ENCODE measurements around the gene MYO5B. TPM values are rescaled to one million over a fixed set of nuclear protein-coding genes. Genes with fewer than 3 reads are reported as not detected.

The MYO5B gene
- total and polyA plus RNA-seq, 9 of the 15 experiments (the other 6 are each of a cell fraction or from before 2014, with no cell fraction given) = 0.07 to 0.42 (median 0.28) TPM

GRCh38 chr18:49863769-49864621, 331.0 kb downstream of the MYO5B start:
- ChIA-PET POLR2A (interaction anchor here (0.6 to 1.0 kb wide), 4 partner anchors 17 to 553 kb away, joined by 3 to 4 read pairs (median 3); no protein-coding TSS in a partner anchor), CTCF (ENCODE audit: low intra/inter-chr PET ratio) (interaction anchor here (0.6 kb wide), 2 partner anchors 565 to 1621 kb away, joined by 3 to 4 read pairs; no protein-coding TSS in a partner anchor)
- Histone ChIP-seq H3K4me3 (peak overlapping the region; percentile 16; the same call in 1 of the 2 replicates), H3K79me2 (ENCODE audit: control insufficient read depth, insufficient read depth, low read length) (no peaks in the 10 kb centered on the region), H4K20me1 (replicated peaks; ENCODE audit: control insufficient read depth, insufficient read depth, low read length) (no peaks in the 10 kb centered on the region), H3K9me1 (ENCODE audit: control insufficient read depth, insufficient read depth, low read length) (no peaks in the 10 kb centered on the region), H3K27me3 (ENCODE audit: control insufficient read depth in 2 of 2, insufficient read depth in 2 of 2, low read length in 2 of 2) (peaks cover 0 to 29% of the 10 kb centered on the region in 2 experiments; a peak in 4 of 5 replicates), H3K36me3 (ENCODE audit: control insufficient read depth, insufficient read depth, low read length) (no peaks in the 10 kb centered on the region), H3K27ac (ENCODE audit: extremely low read depth, low read depth, low read length) (no peak overlapping the region), H3K4me2 (ENCODE audit: insufficient read depth, low read length) (peak overlapping the region; percentile 63), H2AFZ (ENCODE audit: low read depth, low read length) (peak overlapping the region; percentile 96), H3K4me1 (replicated peaks in 1 of 2; ENCODE audit: control insufficient read depth in 2 of 2, insufficient read depth in 2 of 2, low read length in 2 of 2) (peaks cover 3 to 5% of the 10 kb centered on the region in 2 experiments; a peak in 3 of 5 replicates), H3K9ac (ENCODE audit: insufficient read depth in 1 of 2, low read depth in 2 of 2, low read length in 2 of 2) (peak overlapping the region in 1 of 2 experiments; percentile 44; a peak in 2 of 4 replicates), H3K9me3 (replicated peaks; ENCODE audit: control insufficient read depth, insufficient read depth, low read depth, low read length) (no peaks in the 10 kb centered on the region)
- FAIRE-seq = peak; percentile 72
- ATAC-seq = peak; percentile 98
- in situ Hi-C loops (cut with MboI) = loop anchor here (5.0 to 25.0 kb wide), 2 partner anchors 352 to 1177 kb away; no protein-coding TSS in a partner anchor
- 12% methylated on average over 11 of the region's 26 CpGs for WGBS (ENCODE audit: insufficient coverage, low coverage, missing lambda C conversion rate)
- intact Hi-C loops (cut with micrococcal nuclease) = loop anchor here (5.0 to 10.0 kb wide), 3 partner anchors 341 to 563 kb away; no protein-coding TSS in a partner anchor
- peak; percentile 51 to 69 (median 59) for DNase-seq (ENCODE audit: extremely low read depth in 1 of 4, low spot score in 3 of 4)
- BruUV-seq (replicated peaks) = no TSS peak
- TF ChIP-seq CEBPB (tag; IDR thresholded peaks at IDR 0.05) (no peak), RREB1 (CRISPR knock-in tag; IDR thresholded peaks at IDR 0.05) (no peak), MYC (IDR thresholded peaks at IDR 0.05; ENCODE audit: low read depth, low read length) (0 out of 2 replicates have a peak, but pooled peaks have one; percentile 18), MYC (CRISPR knock-in tag; IDR thresholded peaks at IDR 0.05; ENCODE audit: borderline replicate concordance, low read depth) (no peak), ETS2 (tag; IDR thresholded peaks at IDR 0.05; ENCODE audit: borderline replicate concordance, poor library complexity, severe bottlenecking) (no peak)
